Measurements from ENCODE around the gene FUT7. TPM values are rescaled to one million over a fixed set of nuclear protein-coding genes. Genes with fewer than 3 reads are reported as not detected.

The FUT7 gene
- total and polyA plus RNA-seq, 2 experiments from 2014 or later: not detected

DNA sequence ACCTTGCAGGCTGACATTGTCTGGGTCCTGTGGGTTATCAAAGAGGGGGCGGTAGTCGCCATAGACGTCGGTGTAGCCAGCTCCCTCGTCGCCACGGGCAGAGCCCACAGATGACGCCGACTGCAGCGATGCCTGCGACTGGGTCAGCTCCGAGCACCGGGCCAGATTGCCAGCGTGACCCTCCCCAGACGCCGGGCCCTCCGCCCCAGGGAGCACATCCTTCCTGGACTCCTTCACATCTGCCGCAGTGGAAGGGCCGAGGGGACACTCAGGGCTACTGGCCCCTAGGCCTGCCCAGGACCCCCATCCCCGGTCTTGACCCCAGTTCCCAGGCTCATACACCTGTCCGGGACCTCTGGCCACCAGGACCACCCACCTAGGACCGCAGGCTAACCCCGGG lies 17.7 kb downstream of the FUT7 start:
- no peaks in the 10 kb centered on the region for H3K9me3 ChIP-seq (ENCODE audit: low read depth)
- H3K36me3 ChIP-seq: peaks cover 12% of the 10 kb centered on the region
- no peak overlapping the region for H3K4me3 ChIP-seq
- H3K4me1 ChIP-seq (ENCODE audit: low read depth): no peaks in the 10 kb centered on the region
- no peaks in the 10 kb centered on the region for H3K27me3 ChIP-seq
- H3K27ac ChIP-seq: no peak overlapping the region
- no peak for DNase-seq (ENCODE audit: low read depth in 1 of 2, low spot score in 1 of 2)
- TF ChIP-seq, protein P1, sequence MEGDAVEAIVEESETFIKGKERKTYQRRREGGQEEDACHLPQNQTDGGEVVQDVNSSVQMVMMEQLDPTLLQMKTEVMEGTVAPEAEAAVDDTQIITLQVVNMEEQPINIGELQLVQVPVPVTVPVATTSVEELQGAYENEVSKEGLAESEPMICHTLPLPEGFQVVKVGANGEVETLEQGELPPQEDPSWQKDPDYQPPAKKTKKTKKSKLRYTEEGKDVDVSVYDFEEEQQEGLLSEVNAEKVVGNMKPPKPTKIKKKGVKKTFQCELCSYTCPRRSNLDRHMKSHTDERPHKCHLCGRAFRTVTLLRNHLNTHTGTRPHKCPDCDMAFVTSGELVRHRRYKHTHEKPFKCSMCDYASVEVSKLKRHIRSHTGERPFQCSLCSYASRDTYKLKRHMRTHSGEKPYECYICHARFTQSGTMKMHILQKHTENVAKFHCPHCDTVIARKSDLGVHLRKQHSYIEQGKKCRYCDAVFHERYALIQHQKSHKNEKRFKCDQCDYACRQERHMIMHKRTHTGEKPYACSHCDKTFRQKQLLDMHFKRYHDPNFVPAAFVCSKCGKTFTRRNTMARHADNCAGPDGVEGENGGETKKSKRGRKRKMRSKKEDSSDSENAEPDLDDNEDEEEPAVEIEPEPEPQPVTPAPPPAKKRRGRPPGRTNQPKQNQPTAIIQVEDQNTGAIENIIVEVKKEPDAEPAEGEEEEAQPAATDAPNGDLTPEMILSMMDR (IDR thresholded peaks at IDR 0.05; ENCODE audit: low read depth, low read length): no peak

DNA sequence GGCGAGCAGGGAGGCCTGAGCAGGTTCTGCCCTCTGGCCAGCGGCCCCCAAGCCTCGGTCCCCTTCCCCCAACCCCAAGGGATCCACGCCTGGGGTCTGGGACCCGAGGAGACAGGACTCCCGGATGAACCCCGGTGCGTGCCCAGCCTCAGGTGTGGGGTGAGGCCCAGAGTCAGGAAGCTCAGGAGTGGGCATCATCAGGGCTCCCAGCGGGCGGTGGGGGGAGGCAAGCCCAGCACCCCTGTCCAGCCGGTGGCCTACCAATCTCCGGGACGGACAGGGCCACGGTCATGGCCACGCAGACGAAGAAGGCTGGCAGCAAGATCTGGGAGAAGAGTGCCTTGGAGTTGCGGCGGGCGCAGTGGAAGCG lies 18.3 kb downstream of the FUT7 start:
- Histone ChIP-seq H3K9me3 (ENCODE audit: low read depth) (no peaks in the 10 kb centered on the region), H3K4me3 (no peak overlapping the region), H3K36me3 (peaks cover 12% of the 10 kb centered on the region), H3K27me3 (no peaks in the 10 kb centered on the region), H3K4me1 (ENCODE audit: low read depth) (no peaks in the 10 kb centered on the region), H3K27ac (no peak overlapping the region)
- TF ChIP-seq, protein P1 (IDR thresholded peaks at IDR 0.05; ENCODE audit: low read depth, low read length): no peak
- no peak for DNase-seq (ENCODE audit: low read depth in 1 of 2, low spot score in 1 of 2)

DNA sequence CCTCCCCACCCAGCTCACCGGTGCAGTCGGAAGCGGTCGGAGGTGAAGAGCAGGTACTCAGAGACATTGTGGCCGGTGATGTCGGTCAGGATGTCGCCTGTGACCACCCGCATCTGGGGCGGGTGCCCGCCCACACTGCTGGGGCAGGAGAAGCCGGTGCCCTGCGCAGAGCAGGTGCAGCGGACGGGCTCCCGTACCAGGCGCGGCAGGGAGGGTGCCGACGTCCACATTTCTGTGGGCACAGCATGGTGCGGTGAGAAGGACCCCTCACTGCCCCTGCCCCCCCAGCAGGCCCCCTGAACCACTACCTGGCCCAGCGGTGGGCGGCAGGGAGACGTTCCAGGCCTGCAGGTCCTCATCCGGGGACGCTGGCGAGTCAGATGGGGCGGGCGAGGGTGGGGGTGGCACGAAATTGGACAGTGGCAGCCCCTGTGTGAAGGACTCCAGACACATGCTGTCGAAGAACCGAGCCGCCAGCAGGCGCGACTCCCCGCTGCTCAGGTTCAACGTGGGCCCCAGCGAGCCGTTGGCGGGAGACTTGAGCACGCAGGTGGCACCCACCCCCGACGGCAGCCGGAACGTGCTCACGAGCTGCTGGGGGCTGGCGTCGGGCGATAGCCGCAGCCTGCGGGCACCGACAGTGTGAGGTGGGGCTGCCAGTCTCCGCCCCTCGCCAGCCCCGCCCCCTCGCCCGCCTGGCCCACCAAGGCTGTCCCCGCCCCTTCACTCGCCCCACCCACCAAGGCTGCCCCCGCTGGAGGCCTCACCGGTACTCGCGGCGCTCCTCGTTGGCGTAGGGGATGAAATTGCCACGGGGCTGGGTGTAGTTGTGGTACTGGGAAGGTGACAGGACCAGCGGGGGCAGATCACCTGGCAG lies 19.0 kb downstream of the FUT7 start:
- H3K27ac ChIP-seq: no peak overlapping the region
- DNase-seq (ENCODE audit: low read depth in 1 of 2, low spot score in 1 of 2): no peak
- H3K27me3 ChIP-seq: no peaks in the 10 kb centered on the region
- H3K4me3 ChIP-seq: no peak overlapping the region
- TF ChIP-seq, protein P1 (IDR thresholded peaks at IDR 0.05; ENCODE audit: low read depth, low read length): no peak
- peaks cover 12% of the 10 kb centered on the region for H3K36me3 ChIP-seq
- no peaks in the 10 kb centered on the region for H3K9me3 ChIP-seq (ENCODE audit: low read depth)
- no peaks in the 10 kb centered on the region for H3K4me1 ChIP-seq (ENCODE audit: low read depth)

DNA sequence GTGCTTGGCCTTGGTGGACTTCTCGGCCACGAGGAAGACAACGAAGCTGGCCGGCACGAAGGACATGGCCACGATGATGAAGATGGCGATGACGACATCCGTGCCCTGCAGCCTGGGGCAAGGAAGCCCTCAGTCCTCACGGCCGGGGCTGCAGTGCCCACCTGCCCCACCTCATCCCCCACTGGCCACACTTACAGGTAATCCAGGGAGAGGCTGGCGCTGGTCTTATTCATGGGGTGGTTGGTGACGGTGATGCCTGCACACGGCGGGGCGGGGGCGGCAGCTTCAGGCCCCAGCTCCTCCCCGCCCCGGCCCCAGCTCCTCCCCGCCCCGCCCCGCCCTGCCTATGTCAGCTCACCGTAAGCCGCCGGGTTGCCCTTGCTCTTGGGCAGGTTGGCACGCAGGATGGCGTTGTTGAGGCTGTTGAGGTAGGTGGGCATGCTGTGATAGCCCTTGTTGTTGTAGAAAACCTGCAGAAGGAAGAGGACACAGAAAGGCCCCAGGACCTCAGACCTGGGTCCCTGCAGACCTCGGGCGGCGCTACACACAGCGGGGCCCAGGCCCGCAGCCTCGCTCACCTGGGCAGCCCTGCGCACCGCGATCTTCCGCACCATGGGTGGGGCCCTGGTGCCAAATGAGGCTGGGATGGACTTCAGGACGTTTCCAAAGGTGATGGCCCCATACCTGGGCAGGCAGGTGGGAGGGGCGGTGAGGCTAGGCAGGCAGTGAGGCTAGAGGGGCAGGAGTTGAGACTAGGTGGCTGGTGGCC lies 19.8 kb downstream of the FUT7 start:
- no peak overlapping the region for H3K4me3 ChIP-seq
- no peaks in the 10 kb centered on the region for H3K4me1 ChIP-seq (ENCODE audit: low read depth)
- no peak for DNase-seq (ENCODE audit: low read depth in 1 of 2, low spot score in 1 of 2)
- TF ChIP-seq, protein P1 (IDR thresholded peaks at IDR 0.05; ENCODE audit: low read depth, low read length): no peak
- peaks cover 12% of the 10 kb centered on the region for H3K36me3 ChIP-seq
- no peak overlapping the region for H3K27ac ChIP-seq
- H3K27me3 ChIP-seq: no peaks in the 10 kb centered on the region
- H3K9me3 ChIP-seq (ENCODE audit: low read depth): no peaks in the 10 kb centered on the region

DNA sequence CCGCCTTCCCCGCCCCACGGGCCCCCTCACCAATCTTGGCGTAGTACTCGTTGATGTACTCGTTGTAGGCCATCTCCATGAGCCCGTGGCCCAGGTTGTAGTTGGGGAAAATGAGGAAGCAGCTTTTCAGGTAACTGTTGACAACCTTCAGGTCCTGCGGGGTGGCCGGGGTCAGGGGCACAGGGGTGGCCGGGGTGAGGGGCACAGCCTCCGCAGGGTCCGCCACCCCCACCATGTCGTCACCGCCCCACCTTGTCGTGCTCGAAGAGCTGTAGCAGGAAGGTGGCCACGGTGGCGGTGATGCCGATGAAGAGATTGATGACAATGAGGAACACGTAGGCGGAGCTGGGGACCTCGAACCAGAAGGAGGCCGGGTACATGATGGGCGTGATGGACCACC lies 20.7 kb downstream of the FUT7 start:
- no peak overlapping the region for H3K27ac ChIP-seq
- H3K4me3 ChIP-seq: no peak overlapping the region
- H3K27me3 ChIP-seq: no peaks in the 10 kb centered on the region
- no peaks in the 10 kb centered on the region for H3K9me3 ChIP-seq (ENCODE audit: low read depth)
- TF ChIP-seq, protein P1 (IDR thresholded peaks at IDR 0.05; ENCODE audit: low read depth, low read length): no peak
- DNase-seq (ENCODE audit: low read depth in 1 of 2, low spot score in 1 of 2): no peak
- no peaks in the 10 kb centered on the region for H3K4me1 ChIP-seq (ENCODE audit: low read depth)
- H3K36me3 ChIP-seq: peaks cover 11% of the 10 kb centered on the region

Measured in cardiac muscle cell (in vitro differentiated cells and primary cell).